GM12873 (cell line): ENCODE data around the gene NPTXR.

Source experiments
- CTCF ChIP-seq: IDR thresholded peaks from 2 replicates; pipeline ENCODE4 v1.5.1; 2012; ENCODE audit warnings: low read depth, mild to moderate bottlenecking, moderate library complexity, low read length, control low read depth; ENCODE audit not compliant: insufficient read depth; ENCODE audit errors: missing control alignments

Gene NPTXR

GRCh38 chr22:38831166-38831945, 12.5 kb downstream of the NPTXR start:
- TF ChIP-seq CTCF, result no peak

GRCh38 chr22:38830845-38831108, 13.1 kb downstream of the NPTXR start:
- TF ChIP-seq CTCF, result no peak

GRCh38 chr22:38830026-38830844, 13.6 kb downstream of the NPTXR start:
- TF ChIP-seq CTCF, result no peak

- no peak for TF ChIP-seq CTCF
Observed at GRCh38 chr22:38829485-38829884, 14.3 kb downstream of the NPTXR start.

GRCh38 chr22:38828616-38829205, 15.1 kb downstream of the NPTXR start:
- TF ChIP-seq CTCF, result no peak

- no peak for TF ChIP-seq CTCF
Observed at GRCh38 chr22:38828191-38828590, 15.6 kb downstream of the NPTXR start.

GRCh38 chr22:38827510-38827909, 16.3 kb downstream of the NPTXR start:
- TF ChIP-seq CTCF, result no peak
